Karpas-422 (cell line): Measurements from ENCODE around the gene CCDC180. TPM values are rescaled to one million over a fixed set of nuclear protein-coding genes. Genes with fewer than 3 reads are reported as not detected.
"Not testable (repeated sequence)": the region's sequence is repeated elsewhere in the genome, so short reads cannot be mapped to it uniquely, and the experiment has no call there.

ENCODE experiments used
- DNase-seq: peaks from one replicate; pipeline ENCODE4 v3.0.0-alpha.2; 2015
- H2AFZ ChIP-seq: fragments of 200-600 bp; sonication (generic); 2 replicates; pipeline ENCODE4 v1.6.1; 2014; ENCODE audit warnings: antibody characterized with exemption, low read length, mixed read lengths
- H3K27ac ChIP-seq: fragments of 200-600 bp; sonication (generic); 2 replicates; pipeline ENCODE4 v1.5.1; 2014; ENCODE audit warnings: mild to moderate bottlenecking, low read length, moderate library complexity
- H3K27me3 ChIP-seq: fragments of 200-600 bp; sonication (generic); 2 replicates; pipeline ENCODE4 v1.6.1; 2014; ENCODE audit warnings: low read length, mixed read lengths
- H3K36me3 ChIP-seq: fragments of 200-600 bp; sonication (generic); 2 replicates; pipeline ENCODE4 v1.6.1; 2014; ENCODE audit warnings: low read length, mixed read lengths; ENCODE audit not compliant: insufficient read depth
- H3K4me1 ChIP-seq: fragments of 200-600 bp; sonication (generic); 2 replicates; pipeline ENCODE4 v1.6.1; 2014; ENCODE audit warnings: mild to moderate bottlenecking, low read length, mixed read lengths
- H3K4me2 ChIP-seq: fragments of 200-600 bp; sonication (generic); 2 replicates; pipeline ENCODE4 v1.6.1; 2014; ENCODE audit warnings: low read length, low read depth, mild to moderate bottlenecking; ENCODE audit not compliant: poor library complexity, severe bottlenecking
- H3K4me3 ChIP-seq: fragments of 200-600 bp; sonication (generic); 2 replicates; pipeline ENCODE4 v1.5.1; 2014; ENCODE audit warnings: mild to moderate bottlenecking, antibody characterized with exemption, low read length, mixed read lengths
- H3K79me2 ChIP-seq: fragments of 200-600 bp; sonication (generic); 2 replicates; pipeline ENCODE4 v1.6.1; 2014; ENCODE audit warnings: mild to moderate bottlenecking, low read length, mixed read lengths
- H3K9ac ChIP-seq: fragments of 200-600 bp; sonication (generic); 2 replicates; pipeline ENCODE4 v1.6.0; 2014; ENCODE audit warnings: low read length
- H3K9me2 ChIP-seq: fragments of 200-600 bp; sonication (generic), shearing (Covaris generic); replicated peaks from 2 replicates; pipeline ENCODE4 v1.6.0; 2014; ENCODE audit warnings: mild to moderate bottlenecking, low read length, moderate library complexity; ENCODE audit not compliant: insufficient read depth
- H3K9me3 ChIP-seq: fragments of 300-700, 200-600 bp; sonication (generic); 2 replicates; pipeline ENCODE4 v1.6.1; 2014; ENCODE audit warnings: low read length, mixed read lengths
- H4K20me1 ChIP-seq: fragments of 200-600 bp; sonication (generic); 2 replicates; pipeline ENCODE4 v1.6.1; 2014; ENCODE audit warnings: mild to moderate bottlenecking, antibody characterized with exemption, low read length, low read depth; ENCODE audit not compliant: insufficient read depth
- total RNA-seq: library from RNA; depleted of rRNA; stranded (reverse); fragments of >200 nt; shearing (Covaris generic); gene quantifications from 2 replicates; pipeline ENCODE4 v1.2.3, GENCODE V29; 2014; ENCODE audit warnings: low replicate concordance

The CCDC180 gene
- total RNA-seq, 1 experiment from 2014 or later = 5.4 TPM

- no peak overlapping the region for H3K9ac ChIP-seq
- no peaks in the 10 kb centered on the region for H3K4me1 ChIP-seq
- no peak for DNase-seq
- H2AFZ ChIP-seq = no peak overlapping the region
- H3K27me3 ChIP-seq = no peaks in the 10 kb centered on the region
- H3K36me3 ChIP-seq = no peaks in the 10 kb centered on the region
- no peaks in the 10 kb centered on the region for H3K9me3 ChIP-seq
- H3K79me2 ChIP-seq = no peaks in the 10 kb centered on the region
- H3K27ac ChIP-seq = no peak overlapping the region
- no peaks in the 10 kb centered on the region for H3K9me2 ChIP-seq
- H3K4me2 ChIP-seq = no peak overlapping the region
- no peaks in the 10 kb centered on the region for H4K20me1 ChIP-seq
- H3K4me3 ChIP-seq = no peak overlapping the region
These were observed 14.2 kb downstream of the CCDC180 start for GRCh38 chr9:97321691-97322090.

- no peak overlapping the region for H2AFZ ChIP-seq
- no peak for DNase-seq
These were observed 14.6 kb downstream of the CCDC180 start for GRCh38 chr9:97322105-97322504.

DNA sequence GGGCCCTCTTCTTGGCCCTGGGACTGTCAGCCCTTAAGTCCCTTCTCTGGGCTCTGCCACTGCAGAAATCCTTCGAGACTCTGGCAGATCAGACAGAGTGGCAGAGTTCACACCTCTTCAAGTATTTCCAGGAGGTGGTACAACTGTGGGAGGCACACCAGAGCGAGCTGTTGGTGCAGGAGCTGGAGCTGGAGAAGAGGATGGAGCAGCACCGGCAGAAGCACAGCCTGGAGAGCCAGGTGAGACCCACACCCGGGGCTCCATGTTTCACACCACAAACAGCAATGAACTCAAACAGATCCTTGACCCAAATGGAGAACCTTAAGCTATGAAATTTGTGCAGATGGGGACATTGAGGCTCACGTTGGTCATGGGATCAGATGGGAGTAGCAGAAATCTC is 17.5 kb downstream of the CCDC180 start:
- H3K9me3 ChIP-seq = no peaks in the 10 kb centered on the region
- H3K9me2 ChIP-seq = no peaks in the 10 kb centered on the region
- H4K20me1 ChIP-seq = no peaks in the 10 kb centered on the region
- H3K27ac ChIP-seq = no peak overlapping the region
- H3K27me3 ChIP-seq = no peaks in the 10 kb centered on the region
- no peaks in the 10 kb centered on the region for H3K4me1 ChIP-seq
- no peaks in the 10 kb centered on the region for H3K36me3 ChIP-seq
- H2AFZ ChIP-seq = no peak overlapping the region
- H3K79me2 ChIP-seq = no peaks in the 10 kb centered on the region
- no peak overlapping the region for H3K9ac ChIP-seq
- H3K4me3 ChIP-seq = no peak overlapping the region
- no peak overlapping the region for H3K4me2 ChIP-seq
- no peak for DNase-seq

More at GRCh38 chr9:97322105-97322504, 14.6 kb downstream of the CCDC180 start:
- Histone ChIP-seq H4K20me1 (no peaks in the 10 kb centered on the region), H3K4me3 (no peak overlapping the region), H3K27ac (no peak overlapping the region), H3K9me3 (no peaks in the 10 kb centered on the region), H3K4me2 (no peak overlapping the region), H3K4me1 (no peaks in the 10 kb centered on the region), H3K9me2 (no peaks in the 10 kb centered on the region), H3K9ac (no peak overlapping the region), H3K27me3 (no peaks in the 10 kb centered on the region), H3K36me3 (no peaks in the 10 kb centered on the region), H3K79me2 (no peaks in the 10 kb centered on the region)

- no peak overlapping the region for H3K27ac ChIP-seq
- H3K4me1 ChIP-seq = no peaks in the 10 kb centered on the region
- H3K36me3 ChIP-seq = no peaks in the 10 kb centered on the region
- DNase-seq = no peak
- H2AFZ ChIP-seq = no peak overlapping the region
- H3K9me3 ChIP-seq = no peaks in the 10 kb centered on the region
- no peaks in the 10 kb centered on the region for H4K20me1 ChIP-seq
- H3K79me2 ChIP-seq = no peaks in the 10 kb centered on the region
- no peaks in the 10 kb centered on the region for H3K27me3 ChIP-seq
- H3K4me3 ChIP-seq = no peak overlapping the region
- no peaks in the 10 kb centered on the region for H3K9me2 ChIP-seq
- no peak overlapping the region for H3K9ac ChIP-seq
- no peak overlapping the region for H3K4me2 ChIP-seq
These were observed 20.1 kb downstream of the CCDC180 start for GRCh38 chr9:97327562-97327961.

DNA sequence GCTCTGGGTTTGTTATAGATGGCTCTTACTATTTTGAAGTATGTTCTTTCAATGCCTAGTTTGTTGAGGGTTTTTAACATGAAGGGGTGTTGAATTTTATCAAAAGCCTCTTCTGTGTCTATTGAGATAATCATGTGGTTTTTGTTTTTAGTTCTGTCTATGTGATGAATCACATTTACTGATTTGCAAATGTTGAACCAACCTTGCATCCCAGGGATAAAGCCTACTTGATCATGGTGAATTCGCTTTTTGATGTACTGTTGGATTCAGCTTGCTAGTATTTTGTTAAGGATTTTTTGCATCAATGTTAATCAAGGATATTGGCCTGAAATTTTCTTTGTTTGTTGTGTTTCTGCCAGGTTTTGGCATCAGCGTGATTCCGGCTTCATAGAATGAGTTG is 25.5 kb downstream of the CCDC180 start:
- no peaks in the 10 kb centered on the region for H4K20me1 ChIP-seq
- no peak overlapping the region for H3K4me2 ChIP-seq
- no peak overlapping the region for H3K4me3 ChIP-seq
- no peak overlapping the region for H3K27ac ChIP-seq
- H2AFZ ChIP-seq = no peak overlapping the region
- H3K9ac ChIP-seq = no peak overlapping the region
- no peaks in the 10 kb centered on the region for H3K9me2 ChIP-seq
- H3K79me2 ChIP-seq = no peaks in the 10 kb centered on the region
- H3K27me3 ChIP-seq = no peaks in the 10 kb centered on the region
- H3K9me3 ChIP-seq = no peaks in the 10 kb centered on the region
- no peak for DNase-seq
- H3K36me3 ChIP-seq = no peaks in the 10 kb centered on the region
- no peaks in the 10 kb centered on the region for H3K4me1 ChIP-seq

DNA sequence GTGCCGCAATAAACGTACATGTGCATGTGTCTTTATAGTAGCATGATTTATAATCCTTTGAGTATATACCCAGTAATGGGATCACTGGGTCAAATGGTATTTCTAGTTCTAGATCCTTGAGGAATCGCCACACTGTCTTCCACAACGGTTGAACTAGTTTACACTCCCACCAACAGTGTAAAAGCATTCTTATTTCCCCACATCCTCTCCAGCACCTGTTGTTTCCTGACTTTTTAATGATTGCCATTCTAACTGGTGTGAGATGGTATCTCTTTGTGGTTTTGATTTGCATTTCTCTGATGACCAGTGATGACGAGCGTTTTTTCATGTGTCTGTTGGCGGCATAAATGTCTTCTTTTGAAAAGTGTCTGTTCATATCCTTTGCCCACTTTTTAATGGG is 28.2 kb downstream of the CCDC180 start:
- not testable (repeated sequence) for H3K4me1 ChIP-seq, H3K27ac ChIP-seq, H3K9me2 ChIP-seq, H3K4me3 ChIP-seq, H3K9ac ChIP-seq, DNase-seq, H4K20me1 ChIP-seq, H2AFZ ChIP-seq, H3K4me2 ChIP-seq, H3K9me3 ChIP-seq, H3K79me2 ChIP-seq, H3K27me3 ChIP-seq, H3K36me3 ChIP-seq

- no peak overlapping the region for H2AFZ ChIP-seq
- no peak overlapping the region for H3K4me2 ChIP-seq
- H3K27ac ChIP-seq = no peak overlapping the region
- H3K27me3 ChIP-seq = no peaks in the 10 kb centered on the region
- no peaks in the 10 kb centered on the region for H3K4me1 ChIP-seq
- no peaks in the 10 kb centered on the region for H3K36me3 ChIP-seq
- H4K20me1 ChIP-seq = no peaks in the 10 kb centered on the region
- no peak overlapping the region for H3K4me3 ChIP-seq
- no peaks in the 10 kb centered on the region for H3K9me2 ChIP-seq
- H3K79me2 ChIP-seq = no peaks in the 10 kb centered on the region
- H3K9me3 ChIP-seq = no peaks in the 10 kb centered on the region
- H3K9ac ChIP-seq = no peak overlapping the region
- DNase-seq = no peak
These were observed 41.4 kb downstream of the CCDC180 start for GRCh38 chr9:97348871-97349270.

GRCh38 chr9:97349400-97349799 is 41.9 kb downstream of the CCDC180 start:
- H3K4me1 ChIP-seq = no peaks in the 10 kb centered on the region
- DNase-seq = no peak
- no peak overlapping the region for H3K9ac ChIP-seq
- H3K79me2 ChIP-seq = no peaks in the 10 kb centered on the region
- no peaks in the 10 kb centered on the region for H4K20me1 ChIP-seq
- no peak overlapping the region for H3K27ac ChIP-seq
- no peaks in the 10 kb centered on the region for H3K9me2 ChIP-seq
- no peaks in the 10 kb centered on the region for H3K27me3 ChIP-seq
- no peaks in the 10 kb centered on the region for H3K36me3 ChIP-seq
- H3K4me3 ChIP-seq = no peak overlapping the region
- H3K4me2 ChIP-seq = no peak overlapping the region
- no peak overlapping the region for H2AFZ ChIP-seq
- H3K9me3 ChIP-seq = no peaks in the 10 kb centered on the region

DNA sequence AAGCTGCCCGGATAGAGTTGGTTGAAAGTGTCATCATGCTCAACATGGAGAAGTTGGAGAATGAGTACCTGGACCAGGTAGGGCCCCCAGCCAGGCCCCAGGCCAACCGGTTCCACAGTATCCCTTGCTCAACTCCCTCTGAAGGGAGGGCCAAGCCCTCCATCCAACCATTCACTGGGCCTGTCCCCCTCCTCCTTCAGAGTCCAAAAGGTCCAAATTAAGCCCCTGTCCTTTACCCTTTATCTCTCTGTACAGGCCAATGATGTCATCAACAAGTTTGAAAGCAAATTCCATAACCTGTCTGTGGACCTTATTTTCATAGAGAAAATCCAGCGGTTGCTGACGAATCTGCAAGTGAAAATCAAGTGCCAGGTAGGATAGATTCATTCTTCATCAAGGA is 47.2 kb downstream of the CCDC180 start:
- no peak overlapping the region for H3K4me2 ChIP-seq
- no peak overlapping the region for H2AFZ ChIP-seq

More for the DNA sequence above, 47.2 kb downstream of the CCDC180 start:
- DNase-seq = no peak
- peaks cover 12% of the 10 kb centered on the region for H3K4me1 ChIP-seq
- no peaks in the 10 kb centered on the region for H3K27me3 ChIP-seq
- H4K20me1 ChIP-seq = no peaks in the 10 kb centered on the region
- no peaks in the 10 kb centered on the region for H3K79me2 ChIP-seq
- no peaks in the 10 kb centered on the region for H3K36me3 ChIP-seq
- no peak overlapping the region for H3K4me3 ChIP-seq
- no peaks in the 10 kb centered on the region for H3K9me2 ChIP-seq
- H3K9ac ChIP-seq = no peak overlapping the region
- H3K27ac ChIP-seq = no peak overlapping the region
- no peaks in the 10 kb centered on the region for H3K9me3 ChIP-seq
